ENCODE data around the gene SEPTIN1. TPM values are rescaled to one million over a fixed set of nuclear protein-coding genes. Genes with fewer than 3 reads are reported as not detected.
A peak's percentile ranks its signal among the peaks of the same experiment; 100 is the strongest.

The SEPTIN1 gene
- total and polyA plus RNA-seq, 2 of the 13 experiments (the other 11 are each of a cell fraction or from before 2014, with no cell fraction given) = 0.18 to 0.67 TPM

DNA sequence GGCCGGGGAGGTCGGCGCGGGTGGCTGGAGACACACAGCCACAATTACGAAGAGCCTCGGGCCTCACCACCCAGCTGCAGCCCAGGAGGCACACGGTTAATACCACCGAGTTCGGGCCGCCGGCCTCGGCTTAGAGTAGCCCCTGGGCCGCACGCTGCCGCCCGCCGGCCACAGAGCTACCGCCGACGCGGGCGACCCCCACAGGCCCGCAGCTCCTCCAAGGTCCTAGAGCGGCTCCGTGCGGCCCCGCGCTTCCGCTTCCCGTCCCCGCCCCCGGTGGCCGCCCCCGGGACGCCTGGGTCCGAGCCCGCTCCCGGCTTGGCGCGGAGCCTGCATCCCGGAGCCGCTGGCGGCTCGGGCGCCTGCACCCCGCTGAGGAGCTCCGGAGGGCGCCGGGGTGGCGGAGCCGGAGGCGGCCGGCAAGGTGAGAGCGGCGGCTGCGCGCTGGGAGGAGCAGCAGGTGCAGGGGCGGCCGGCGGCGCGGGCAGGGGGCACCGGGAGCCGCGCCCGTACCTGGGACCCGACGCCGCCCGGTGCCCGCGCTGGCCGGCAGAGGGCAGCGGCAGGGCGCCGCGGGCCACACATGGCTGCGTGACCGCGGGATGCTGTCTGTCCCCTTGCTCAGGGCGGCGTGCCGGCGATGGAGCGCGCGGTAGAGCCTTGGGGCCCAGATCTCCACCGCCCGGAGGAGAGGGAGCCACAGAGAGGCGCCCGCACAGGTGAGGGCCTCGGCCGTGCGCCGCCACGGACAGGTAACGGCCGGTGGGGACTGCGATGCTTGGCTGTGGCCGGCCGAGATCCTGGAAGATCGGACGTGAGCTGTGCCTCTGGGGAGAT is 13.0 kb upstream of the SEPTIN1 start, which contains the start of gene ZNF48 (continued):
- TF ChIP-seq, protein P1, sequence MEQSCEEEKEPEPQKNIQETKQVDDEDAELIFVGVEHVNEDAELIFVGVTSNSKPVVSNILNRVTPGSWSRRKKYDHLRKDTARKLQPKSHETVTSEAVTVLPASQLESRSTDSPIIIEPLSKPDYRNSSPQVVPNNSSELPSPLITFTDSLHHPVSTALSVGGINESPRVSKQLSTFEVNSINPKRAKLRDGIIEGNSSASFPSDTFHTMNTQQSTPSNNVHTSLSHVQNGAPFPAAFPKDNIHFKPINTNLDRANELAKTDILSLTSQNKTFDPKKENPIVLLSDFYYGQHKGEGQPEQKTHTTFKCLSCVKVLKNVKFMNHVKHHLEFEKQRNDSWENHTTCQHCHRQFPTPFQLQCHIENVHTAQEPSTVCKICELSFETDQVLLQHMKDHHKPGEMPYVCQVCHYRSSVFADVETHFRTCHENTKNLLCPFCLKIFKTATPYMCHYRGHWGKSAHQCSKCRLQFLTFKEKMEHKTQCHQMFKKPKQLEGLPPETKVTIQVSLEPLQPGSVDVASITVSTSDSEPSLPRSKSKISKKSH (CRISPR knock-in tag; IDR thresholded peaks at IDR 0.05; ENCODE audit: borderline replicate concordance) = peak; percentile 49; the same call in 1 of the 2 replicates
- TF ChIP-seq FOXJ3 (CRISPR knock-in tag; IDR thresholded peaks at IDR 0.05; ENCODE audit: borderline replicate concordance) (no peak), KAT7 (CRISPR knock-in tag; IDR thresholded peaks at IDR 0.05; ENCODE audit: borderline replicate concordance) (peak; percentile 70), ZNF883 (CRISPR knock-in tag; IDR thresholded peaks at IDR 0.05; ENCODE audit: not compliant biosample characterization) (peak; percentile 43), REXO4 (CRISPR knock-in tag; IDR thresholded peaks at IDR 0.05; ENCODE audit: borderline replicate concordance) (no peak; the same call in 1 of the 2 replicates), TARDBP (CRISPR knock-in tag; IDR thresholded peaks at IDR 0.05) (0 out of 2 replicates have a peak, but pooled peaks have one; percentile 27), JUNB (CRISPR knock-in tag; IDR thresholded peaks at IDR 0.05; ENCODE audit: borderline replicate concordance) (no peak; the same call in 1 of the 2 replicates), MEIS1 (CRISPR knock-in tag; IDR thresholded peaks at IDR 0.05; ENCODE audit: borderline replicate concordance) (peak; percentile 74; the same call in 1 of the 2 replicates), NFE2 (CRISPR knock-in tag; IDR thresholded peaks at IDR 0.05) (no peak), ZNF292 (CRISPR knock-in tag; IDR thresholded peaks at IDR 0.05; ENCODE audit: borderline replicate concordance, low read depth) (peak; percentile 30; the same call in 1 of the 2 replicates), PHF5A (CRISPR knock-in tag; IDR thresholded peaks at IDR 0.05; ENCODE audit: low read depth, unreplicated experiment) (no peak), GABPA (IDR thresholded peaks at IDR 0.05; ENCODE audit: low read depth, low read length) (peak; percentile 95), GABPA (CRISPR knock-in tag; IDR thresholded peaks at IDR 0.05; ENCODE audit: low read depth) (peak; percentile 85), SAP130 (CRISPR knock-in tag; IDR thresholded peaks at IDR 0.05; ENCODE audit: low read depth) (peak; percentile 95)
- TF ChIP-seq, protein P2, sequence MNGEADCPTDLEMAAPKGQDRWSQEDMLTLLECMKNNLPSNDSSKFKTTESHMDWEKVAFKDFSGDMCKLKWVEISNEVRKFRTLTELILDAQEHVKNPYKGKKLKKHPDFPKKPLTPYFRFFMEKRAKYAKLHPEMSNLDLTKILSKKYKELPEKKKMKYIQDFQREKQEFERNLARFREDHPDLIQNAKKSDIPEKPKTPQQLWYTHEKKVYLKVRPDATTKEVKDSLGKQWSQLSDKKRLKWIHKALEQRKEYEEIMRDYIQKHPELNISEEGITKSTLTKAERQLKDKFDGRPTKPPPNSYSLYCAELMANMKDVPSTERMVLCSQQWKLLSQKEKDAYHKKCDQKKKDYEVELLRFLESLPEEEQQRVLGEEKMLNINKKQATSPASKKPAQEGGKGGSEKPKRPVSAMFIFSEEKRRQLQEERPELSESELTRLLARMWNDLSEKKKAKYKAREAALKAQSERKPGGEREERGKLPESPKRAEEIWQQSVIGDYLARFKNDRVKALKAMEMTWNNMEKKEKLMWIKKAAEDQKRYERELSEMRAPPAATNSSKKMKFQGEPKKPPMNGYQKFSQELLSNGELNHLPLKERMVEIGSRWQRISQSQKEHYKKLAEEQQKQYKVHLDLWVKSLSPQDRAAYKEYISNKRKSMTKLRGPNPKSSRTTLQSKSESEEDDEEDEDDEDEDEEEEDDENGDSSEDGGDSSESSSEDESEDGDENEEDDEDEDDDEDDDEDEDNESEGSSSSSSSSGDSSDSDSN (CRISPR knock-in tag; IDR thresholded peaks at IDR 0.05) = peak; percentile 94
- TF ChIP-seq, protein P3, sequence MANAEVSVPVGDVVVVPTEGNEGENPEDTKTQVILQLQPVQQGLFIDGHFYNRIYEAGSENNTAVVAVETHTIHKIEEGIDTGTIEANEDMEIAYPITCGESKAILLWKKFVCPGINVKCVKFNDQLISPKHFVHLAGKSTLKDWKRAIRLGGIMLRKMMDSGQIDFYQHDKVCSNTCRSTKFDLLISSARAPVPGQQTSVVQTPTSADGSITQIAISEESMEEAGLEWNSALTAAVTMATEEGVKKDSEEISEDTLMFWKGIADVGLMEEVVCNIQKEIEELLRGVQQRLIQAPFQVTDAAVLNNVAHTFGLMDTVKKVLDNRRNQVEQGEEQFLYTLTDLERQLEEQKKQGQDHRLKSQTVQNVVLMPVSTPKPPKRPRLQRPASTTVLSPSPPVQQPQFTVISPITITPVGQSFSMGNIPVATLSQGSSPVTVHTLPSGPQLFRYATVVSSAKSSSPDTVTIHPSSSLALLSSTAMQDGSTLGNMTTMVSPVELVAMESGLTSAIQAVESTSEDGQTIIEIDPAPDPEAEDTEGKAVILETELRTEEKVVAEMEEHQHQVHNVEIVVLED (CRISPR knock-in tag; IDR thresholded peaks at IDR 0.05; ENCODE audit: borderline replicate concordance) = peak; percentile 90
- TF ChIP-seq, protein P4, sequence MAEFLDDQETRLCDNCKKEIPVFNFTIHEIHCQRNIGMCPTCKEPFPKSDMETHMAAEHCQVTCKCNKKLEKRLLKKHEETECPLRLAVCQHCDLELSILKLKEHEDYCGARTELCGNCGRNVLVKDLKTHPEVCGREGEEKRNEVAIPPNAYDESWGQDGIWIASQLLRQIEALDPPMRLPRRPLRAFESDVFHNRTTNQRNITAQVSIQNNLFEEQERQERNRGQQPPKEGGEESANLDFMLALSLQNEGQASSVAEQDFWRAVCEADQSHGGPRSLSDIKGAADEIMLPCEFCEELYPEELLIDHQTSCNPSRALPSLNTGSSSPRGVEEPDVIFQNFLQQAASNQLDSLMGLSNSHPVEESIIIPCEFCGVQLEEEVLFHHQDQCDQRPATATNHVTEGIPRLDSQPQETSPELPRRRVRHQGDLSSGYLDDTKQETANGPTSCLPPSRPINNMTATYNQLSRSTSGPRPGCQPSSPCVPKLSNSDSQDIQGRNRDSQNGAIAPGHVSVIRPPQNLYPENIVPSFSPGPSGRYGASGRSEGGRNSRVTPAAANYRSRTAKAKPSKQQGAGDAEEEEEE (CRISPR knock-in tag; IDR thresholded peaks at IDR 0.05; ENCODE audit: borderline replicate concordance) = no peak
- TF ChIP-seq, protein P5, sequence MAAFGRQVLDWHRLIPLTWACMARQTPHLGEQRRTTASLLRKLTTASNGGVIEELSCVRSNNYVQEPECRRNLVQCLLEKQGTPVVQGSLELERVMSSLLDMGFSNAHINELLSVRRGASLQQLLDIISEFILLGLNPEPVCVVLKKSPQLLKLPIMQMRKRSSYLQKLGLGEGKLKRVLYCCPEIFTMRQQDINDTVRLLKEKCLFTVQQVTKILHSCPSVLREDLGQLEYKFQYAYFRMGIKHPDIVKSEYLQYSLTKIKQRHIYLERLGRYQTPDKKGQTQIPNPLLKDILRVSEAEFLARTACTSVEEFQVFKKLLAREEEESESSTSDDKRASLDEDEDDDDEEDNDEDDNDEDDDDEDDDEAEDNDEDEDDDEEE (CRISPR knock-in tag; IDR thresholded peaks at IDR 0.05) = no peak
